ENCODE measurements around the gene MRS2.

The MRS2 gene

GRCh38 chr6:24458941-24459340 is 56.2 kb downstream of the MRS2 start:
- TF ChIP-seq ZFP30 (CRISPR knock-in tag; IDR thresholded peaks at IDR 0.05) (no peak), POU6F1 (CRISPR knock-in tag; IDR thresholded peaks at IDR 0.05; ENCODE audit: borderline replicate concordance, low read depth) (no peak), CREB5 (CRISPR knock-in tag; IDR thresholded peaks at IDR 0.05; ENCODE audit: low read depth) (no peak), ARNTL (CRISPR knock-in tag; IDR thresholded peaks at IDR 0.05; ENCODE audit: borderline replicate concordance, low read depth) (no peak), ZNF565 (CRISPR knock-in tag; conservative IDR thresholded peaks at IDR 0.05; ENCODE audit: low read depth) (no peak), ZFP3 (CRISPR knock-in tag; IDR thresholded peaks at IDR 0.05) (no peak), TCF4 (CRISPR knock-in tag; IDR thresholded peaks at IDR 0.05; ENCODE audit: borderline replicate concordance) (no peak), SNAI2 (CRISPR knock-in tag; IDR thresholded peaks at IDR 0.05) (no peak), CSRNP3 (CRISPR knock-in tag; IDR thresholded peaks at IDR 0.05) (no peak), RARB (CRISPR knock-in tag; IDR thresholded peaks at IDR 0.05) (no peak), BACH2 (CRISPR knock-in tag; IDR thresholded peaks at IDR 0.05; ENCODE audit: borderline replicate concordance) (no peak), CSDC2 (CRISPR knock-in tag; IDR thresholded peaks at IDR 0.05) (no peak), PPARA (CRISPR knock-in tag; IDR thresholded peaks at IDR 0.05; ENCODE audit: borderline replicate concordance) (no peak), ISL1 (CRISPR knock-in tag; IDR thresholded peaks at IDR 0.05) (no peak), GLIS3 (CRISPR knock-in tag; IDR thresholded peaks at IDR 0.05) (no peak), TOX (CRISPR knock-in tag; IDR thresholded peaks at IDR 0.05; ENCODE audit: borderline replicate concordance) (no peak), TSHZ2 (CRISPR knock-in tag; IDR thresholded peaks at IDR 0.05) (no peak), PATZ1 (CRISPR knock-in tag; IDR thresholded peaks at IDR 0.05; ENCODE audit: borderline replicate concordance) (no peak), OSR1 (CRISPR knock-in tag; IDR thresholded peaks at IDR 0.05) (no peak)
- no peak for ATAC-seq

GRCh38 chr6:24460966-24461365 is 58.2 kb downstream of the MRS2 start:
- TF ChIP-seq SNAI2 (CRISPR knock-in tag; IDR thresholded peaks at IDR 0.05) (no peak), ZNF565 (CRISPR knock-in tag; conservative IDR thresholded peaks at IDR 0.05; ENCODE audit: low read depth) (no peak), TOX (CRISPR knock-in tag; IDR thresholded peaks at IDR 0.05; ENCODE audit: borderline replicate concordance) (no peak), POU6F1 (CRISPR knock-in tag; IDR thresholded peaks at IDR 0.05; ENCODE audit: borderline replicate concordance, low read depth) (no peak), TSHZ2 (CRISPR knock-in tag; IDR thresholded peaks at IDR 0.05) (no peak), ZFP3 (CRISPR knock-in tag; IDR thresholded peaks at IDR 0.05) (no peak), ISL1 (CRISPR knock-in tag; IDR thresholded peaks at IDR 0.05) (no peak), OSR1 (CRISPR knock-in tag; IDR thresholded peaks at IDR 0.05) (no peak), ARNTL (CRISPR knock-in tag; IDR thresholded peaks at IDR 0.05; ENCODE audit: borderline replicate concordance, low read depth) (no peak), BACH2 (CRISPR knock-in tag; IDR thresholded peaks at IDR 0.05; ENCODE audit: borderline replicate concordance) (no peak), CSRNP3 (CRISPR knock-in tag; IDR thresholded peaks at IDR 0.05) (no peak), TCF4 (CRISPR knock-in tag; IDR thresholded peaks at IDR 0.05; ENCODE audit: borderline replicate concordance) (no peak), CREB5 (CRISPR knock-in tag; IDR thresholded peaks at IDR 0.05; ENCODE audit: low read depth) (no peak)
- no peak for ATAC-seq

Measured in SK-N-SH treated with all-trans-retinoic acid at 6 μM for 48 hours (cell line).